GM10248 (cell line): ENCODE results near the gene HIF3A.

Source experiments
- CTCF ChIA-PET: fragments of 300-600 bp; sonication (Branson Sonifier 250); formaldehyde crosslinking; extraction: SDS; loops from one replicate; lab custom pipeline; 2021; ENCODE audit warnings: antibody characterized with exemption; lab: Yijun Ruan, JAX
- POLR2A ChIA-PET: fragments of 350-650 bp; sonication (Branson Sonifier 250); formaldehyde crosslinking; extraction: SDS; loops from one replicate; lab custom pipeline; 2020; ENCODE audit warnings: antibody characterized with exemption; lab: Yijun Ruan, JAX
- DNase-seq: peaks from one replicate; pipeline ENCODE4 v3.0.0; 2012; ENCODE audit errors: extremely low spot score
- CTCF ChIP-seq: IDR thresholded peaks from 2 replicates; pipeline ENCODE4 v1.5.1; 2012; ENCODE audit warnings: mild to moderate bottlenecking, low read depth; ENCODE audit errors: extremely low read depth, missing control alignments, control extremely low read depth

Gene HIF3A

GRCh38 chr19:46294494-46294893, 2.3 kb upstream of the HIF3A start:
- ChIA-PET CTCF (interaction anchor here (0.9 kb wide), 1 partner anchor 13 kb away, joined by 3 read pairs; no protein-coding TSS in a partner anchor), POLR2A (no interaction called here)
- TF ChIP-seq CTCF: no peak
- no peak for DNase-seq

- TF ChIP-seq CTCF: no peak
Measured at GRCh38 chr19:46295401-46296201, 1.2 kb upstream of the HIF3A start.

GRCh38 chr19:46296202-46296480, 701 bp upstream of the HIF3A start:
- CTCF ChIA-PET: no interaction called here
- POLR2A ChIA-PET: no interaction called here
- TF ChIP-seq CTCF: no peak
- DNase-seq: no peak

More at GRCh38 chr19:46295401-46296201, 1.2 kb upstream of the HIF3A start:
- DNase-seq: no peak
- CTCF ChIA-PET: no interaction called here
- POLR2A ChIA-PET: no interaction called here

- DNase-seq: no peak
- ChIA-PET POLR2A (no interaction called here), CTCF (no interaction called here)
- TF ChIP-seq CTCF: no peak
Measured at GRCh38 chr19:46297700-46298478, 1.0 kb downstream of the HIF3A start.

GRCh38 chr19:46298479-46299003, 1.7 kb downstream of the HIF3A start:
- no peak for DNase-seq
- ChIA-PET CTCF (no interaction called here), POLR2A (no interaction called here)
- TF ChIP-seq CTCF: no peak

DNA sequence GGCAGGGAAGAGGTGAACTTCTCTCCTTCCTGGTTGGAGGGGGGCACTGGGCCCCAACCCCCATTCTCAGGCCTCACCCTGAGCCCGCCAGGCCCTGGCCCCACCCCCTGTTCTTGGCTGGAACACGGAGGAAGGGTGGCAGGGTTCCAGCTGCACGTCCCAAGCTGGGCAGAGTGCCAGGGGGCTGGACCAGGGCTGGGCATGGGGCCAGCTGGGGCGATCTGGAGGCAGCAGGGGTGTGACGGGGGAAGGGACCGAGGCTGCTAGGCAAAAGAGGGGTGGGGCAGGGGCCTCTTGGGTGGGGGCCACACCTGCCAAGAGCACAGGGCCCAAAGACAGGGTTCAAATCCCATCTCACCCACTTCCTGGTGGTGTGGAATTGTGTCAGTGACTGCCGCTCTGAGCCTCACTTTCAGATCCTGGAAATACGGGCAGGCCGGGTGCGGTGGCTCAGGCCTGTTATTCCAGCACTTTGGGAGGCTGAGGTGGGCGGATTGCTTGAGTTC, 2.2 kb downstream of the HIF3A start:
- POLR2A ChIA-PET: no interaction called here
- DNase-seq: no peak

More for the DNA sequence above, 2.2 kb downstream of the HIF3A start:
- CTCF ChIA-PET: no interaction called here
- TF ChIP-seq CTCF: no peak
